Omental fat pad (tissue), 4 donors: ENCODE measurements around the gene PFN2. TPM values are rescaled to one million over a fixed set of nuclear protein-coding genes. Genes with fewer than 3 reads are reported as not detected.

Source experiments
- ATAC-seq: fragments of 150-250 bp; one replicate; pipeline ENCODE4 v1.9.1; 2016; ENCODE audit warnings: mild to moderate bottlenecking, moderate library complexity; ENCODE audit not compliant: low FRiP score
- DNase-seq: peaks from one replicate; pipeline ENCODE4 v3.0.0-alpha.2; 2019; ENCODE audit warnings: low spot score
- small RNA-seq: library from RNA; depleted of rRNA; stranded (forward); fragments of <200 nt; gene quantifications from one replicate; pipeline ENCODE3, GENCODE V24; 2016
- total RNA-seq, 4 donors: library from RNA; depleted of rRNA; stranded (reverse); fragments of >200 nt; gene quantifications; one replicate each; pipeline ENCODE4 v1.1.0, GENCODE V29; 2016
- TF ChIP-seq, protein P1 (sequence below), 3 donors: fragments of 450-650 bp; IDR thresholded peaks; one replicate each; pipeline ENCODE4 v1.5.1; 2016 to 2017; ENCODE audit warnings: antibody characterized with exemption in 3 of 3, mild to moderate bottlenecking in 3 of 3, moderate library complexity in 2 of 3

PFN2 gene
- total RNA-seq, 4 donors from 2014 or later, result 26.0 to 53.1 (median 30.2) TPM

DNA sequence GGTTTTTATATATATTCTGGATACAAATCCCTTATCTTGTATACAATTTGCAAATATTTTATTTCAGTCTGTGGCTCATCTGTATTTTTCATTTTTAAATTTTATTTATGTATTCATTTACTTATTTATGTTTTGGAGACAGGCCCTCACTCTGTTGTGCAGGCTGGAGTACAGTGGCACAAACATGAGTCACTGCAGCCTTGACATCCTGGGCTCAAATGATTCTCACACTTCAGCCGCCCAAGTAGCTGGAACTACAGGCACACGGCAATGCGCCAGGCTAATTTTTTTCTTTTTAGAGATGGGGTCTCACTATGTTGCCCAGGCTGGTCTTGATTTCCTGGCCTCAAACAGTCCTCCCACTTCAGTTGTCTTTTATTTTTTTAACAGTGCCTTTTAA, 50.6 kb downstream of the PFN2 start:
- DNase-seq, result no peak
- no peak for ATAC-seq
- TF ChIP-seq, protein P1, sequence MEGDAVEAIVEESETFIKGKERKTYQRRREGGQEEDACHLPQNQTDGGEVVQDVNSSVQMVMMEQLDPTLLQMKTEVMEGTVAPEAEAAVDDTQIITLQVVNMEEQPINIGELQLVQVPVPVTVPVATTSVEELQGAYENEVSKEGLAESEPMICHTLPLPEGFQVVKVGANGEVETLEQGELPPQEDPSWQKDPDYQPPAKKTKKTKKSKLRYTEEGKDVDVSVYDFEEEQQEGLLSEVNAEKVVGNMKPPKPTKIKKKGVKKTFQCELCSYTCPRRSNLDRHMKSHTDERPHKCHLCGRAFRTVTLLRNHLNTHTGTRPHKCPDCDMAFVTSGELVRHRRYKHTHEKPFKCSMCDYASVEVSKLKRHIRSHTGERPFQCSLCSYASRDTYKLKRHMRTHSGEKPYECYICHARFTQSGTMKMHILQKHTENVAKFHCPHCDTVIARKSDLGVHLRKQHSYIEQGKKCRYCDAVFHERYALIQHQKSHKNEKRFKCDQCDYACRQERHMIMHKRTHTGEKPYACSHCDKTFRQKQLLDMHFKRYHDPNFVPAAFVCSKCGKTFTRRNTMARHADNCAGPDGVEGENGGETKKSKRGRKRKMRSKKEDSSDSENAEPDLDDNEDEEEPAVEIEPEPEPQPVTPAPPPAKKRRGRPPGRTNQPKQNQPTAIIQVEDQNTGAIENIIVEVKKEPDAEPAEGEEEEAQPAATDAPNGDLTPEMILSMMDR (IDR thresholded peaks at IDR 0.05), result no peak

DNA sequence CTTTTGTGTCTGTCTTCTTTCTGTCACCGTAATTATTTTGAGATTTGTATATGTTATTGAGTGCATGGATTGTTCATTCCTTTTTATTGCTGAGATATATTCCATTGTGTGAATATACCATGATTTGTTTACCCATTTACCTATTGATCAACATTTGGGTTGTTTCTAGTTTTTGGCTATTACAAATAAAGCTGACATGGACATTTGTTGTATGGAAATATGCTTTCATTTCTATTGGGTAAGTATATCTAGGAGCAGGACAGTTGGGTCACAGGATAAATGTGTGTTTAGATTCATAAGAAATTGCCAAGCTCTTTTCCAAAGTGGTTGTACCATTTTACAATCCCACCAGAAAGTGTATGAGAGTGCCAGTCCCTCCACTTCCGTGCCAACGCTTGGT, 51.2 kb downstream of the PFN2 start:
- no peak for ATAC-seq
- DNase-seq, result no peak
- TF ChIP-seq, protein P1 (IDR thresholded peaks at IDR 0.05), result no peak

DNA sequence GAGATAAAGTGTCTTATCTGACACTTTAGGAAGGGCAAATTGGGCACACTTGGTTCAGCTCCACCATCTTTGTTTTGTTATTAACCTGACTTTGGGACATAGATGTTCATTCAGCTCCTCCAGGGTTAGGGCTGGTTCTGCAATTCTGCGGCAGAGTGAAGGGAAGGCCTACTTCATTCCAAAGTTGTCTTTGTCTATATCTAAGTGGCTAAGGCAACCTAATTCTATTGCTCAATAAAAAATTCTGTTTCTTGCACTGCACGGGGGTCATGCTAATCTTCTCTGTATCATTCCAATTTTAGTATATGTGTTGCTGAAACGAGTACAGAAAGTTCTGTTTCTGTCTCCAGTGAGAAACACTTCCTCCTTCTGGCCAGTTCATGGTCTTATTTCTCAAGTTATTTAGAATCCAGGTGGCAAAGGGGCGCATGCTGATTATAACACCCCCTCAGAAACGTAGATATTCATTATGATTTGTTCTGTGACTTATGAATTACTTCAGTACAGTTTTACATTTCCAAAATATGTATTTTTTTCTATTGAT, 53.5 kb downstream of the PFN2 start:
- DNase-seq (no peak), ATAC-seq (no peak)
- TF ChIP-seq, protein P1 (IDR thresholded peaks at IDR 0.05), result no peak

Small RNA genes lying within 50 kb of the gene (small RNA-seq; reads per million reads assigned to genes)
- not detected for gene RNU6-720P

Other genes starting within 250 kb of the PFN2 start
- 10 to 100 TPM; 13.1 to 34.8 (median 19.5) TPM for gene COMMD2, start 218.4 kb downstream of the PFN2 start, total RNA-seq
- not detected for gene ANKUB1, start 178.3 kb downstream of the PFN2 start, total RNA-seq
- gene RNF13, start 157.7 kb downstream of the PFN2 start, total RNA-seq, result 100 to 1,000 TPM in 2 of 4 donors, 10 to 100 TPM in 2; 77.7 to 105 (median 95.9) TPM